VCaP (cell line): Measurements from ENCODE around the gene PRR23A.

Experiments used
- H3K27ac ChIP-seq: fragments of 450-650 bp; 2 replicates; pipeline ENCODE4 v1.5.1; 2017
- CTCF ChIP-seq: fragments of 450-650 bp; conservative IDR thresholded peaks from 2 replicates; pipeline ENCODE4 v1.5.1; 2017; ENCODE audit warnings: mild to moderate bottlenecking, moderate library complexity

PRR23A gene

GRCh38 chr3:139024968-139025367, 18.9 kb upstream of the PRR23A start:
- no peak overlapping the region for H3K27ac ChIP-seq
- no peak for TF ChIP-seq CTCF

- TF ChIP-seq CTCF: no peak
These were observed 14.8 kb upstream of the PRR23A start, which contains the start of gene PRR23B for GRCh38 chr3:139020868-139021234. Gene PRR23B, minus strand, starts transcription at chr3:139020926. Its CDS starts 265 bp downstream, at chr3:139020661.

GRCh38 chr3:139020036-139020867, 14.2 kb upstream of the PRR23A start:
- TF ChIP-seq CTCF: no peak

More at GRCh38 chr3:139020868-139021234, 14.8 kb upstream of the PRR23A start, which contains the start of gene PRR23B:
- no peak within 1 kb of the TSS for H3K27ac ChIP-seq

GRCh38 chr3:139016430-139017048, 10.5 kb upstream of the PRR23A start:
- no peak for TF ChIP-seq CTCF

More at GRCh38 chr3:139020036-139020867, 14.2 kb upstream of the PRR23A start:
- no peak overlapping the region for H3K27ac ChIP-seq

GRCh38 chr3:139005356-139005993, 593 bp downstream of the PRR23A start:
- H3K27ac ChIP-seq: no peak overlapping the region
- TF ChIP-seq CTCF: no peak

More at GRCh38 chr3:139016430-139017048, 10.5 kb upstream of the PRR23A start:
- H3K27ac ChIP-seq: no peak overlapping the region

- TF ChIP-seq CTCF: no peak
These were observed 10.4 kb downstream of the PRR23A start for GRCh38 chr3:138995706-138996105.

GRCh38 chr3:138987181-138987580, 18.9 kb downstream of the PRR23A start:
- no peak for TF ChIP-seq CTCF
- no peak overlapping the region for H3K27ac ChIP-seq

More at GRCh38 chr3:138995706-138996105, 10.4 kb downstream of the PRR23A start:
- H3K27ac ChIP-seq: no peak overlapping the region
